GM18870 (cell line): ENCODE results near the gene PILRA.
"Not testable (repeated sequence)": the region's sequence is repeated elsewhere in the genome, so short reads cannot be mapped to it uniquely, and the experiment has no call there.

ENCODE experiments used
- ATAC-seq: cut with Tn5 transposase; IDR thresholded peaks from one replicate; pipeline ENCODE4 v1.9.1; 2021; ENCODE audit warnings: moderate library complexity; ENCODE audit not compliant: unreplicated experiment

The PILRA gene

GRCh38 chr7:100376066-100376465 is 2.8 kb downstream of the PILRA start:
- ATAC-seq: no peak

- no peak for ATAC-seq
These were observed 4.9 kb downstream of the PILRA start for GRCh38 chr7:100378114-100378755.

GRCh38 chr7:100380196-100380595 is 6.9 kb downstream of the PILRA start:
- no peak for ATAC-seq

GRCh38 chr7:100381531-100382233 is 8.4 kb downstream of the PILRA start:
- ATAC-seq: not testable (repeated sequence)

- not testable (repeated sequence) for ATAC-seq
These were observed 9.1 kb downstream of the PILRA start for GRCh38 chr7:100382234-100382853.

- no peak for ATAC-seq
These were observed 11.5 kb downstream of the PILRA start for GRCh38 chr7:100384628-100385294.

- ATAC-seq: no peak
These were observed 13.7 kb downstream of the PILRA start for GRCh38 chr7:100386940-100387339.

GRCh38 chr7:100387695-100388094 is 14.4 kb downstream of the PILRA start:
- ATAC-seq: no peak

- ATAC-seq: no peak
These were observed 16.3 kb downstream of the PILRA start for GRCh38 chr7:100389437-100390088.

GRCh38 chr7:100390286-100391009 is 17.2 kb downstream of the PILRA start:
- no peak for ATAC-seq

- no peak for ATAC-seq
These were observed 20.1 kb downstream of the PILRA start for GRCh38 chr7:100393233-100393905.

GRCh38 chr7:100394077-100394476 is 20.8 kb downstream of the PILRA start:
- ATAC-seq: no peak

- peak; percentile 89 for ATAC-seq
These were observed 23.2 kb downstream of the PILRA start for GRCh38 chr7:100396421-100396982.

- ATAC-seq: no peak
These were observed 24.2 kb downstream of the PILRA start for GRCh38 chr7:100397315-100398081.

GRCh38 chr7:100398239-100398638 is 25.0 kb downstream of the PILRA start:
- no peak for ATAC-seq

GRCh38 chr7:100400041-100400440 is 26.8 kb downstream of the PILRA start:
- no peak for ATAC-seq

- no peak for ATAC-seq
These were observed 27.4 kb downstream of the PILRA start for GRCh38 chr7:100400656-100401055.

- no peak for ATAC-seq
These were observed 28.5 kb downstream of the PILRA start for GRCh38 chr7:100401811-100402210.

- ATAC-seq: no peak
These were observed 29.0 kb downstream of the PILRA start for GRCh38 chr7:100402241-100402640.
